Measurements from ENCODE around the gene VTCN1.
"Not testable (repeated sequence)": the region's sequence is repeated elsewhere in the genome, so short reads cannot be mapped to it uniquely, and the experiment has no call there.

Gene VTCN1

DNA sequence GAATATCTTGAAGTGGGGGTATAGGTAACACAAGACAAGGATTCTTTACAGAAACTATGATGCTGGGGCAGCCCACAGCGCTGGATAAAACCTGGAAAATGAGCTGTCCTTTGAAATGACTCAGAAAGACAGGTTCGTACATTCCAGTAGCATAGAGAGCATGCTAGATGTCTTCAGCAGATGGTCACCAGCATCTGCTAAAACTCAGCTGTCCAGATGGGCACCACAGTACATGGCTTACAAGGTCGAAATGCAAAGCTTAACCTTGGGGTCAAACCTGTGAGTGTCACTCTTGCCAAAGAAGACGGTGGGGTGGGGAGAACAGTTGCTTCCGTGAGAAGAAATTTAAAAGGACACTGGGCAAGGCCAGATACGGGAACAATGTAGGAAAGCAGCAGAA lies 47.9 kb downstream of the VTCN1 start:
- DNase-seq, result no peak

DNA sequence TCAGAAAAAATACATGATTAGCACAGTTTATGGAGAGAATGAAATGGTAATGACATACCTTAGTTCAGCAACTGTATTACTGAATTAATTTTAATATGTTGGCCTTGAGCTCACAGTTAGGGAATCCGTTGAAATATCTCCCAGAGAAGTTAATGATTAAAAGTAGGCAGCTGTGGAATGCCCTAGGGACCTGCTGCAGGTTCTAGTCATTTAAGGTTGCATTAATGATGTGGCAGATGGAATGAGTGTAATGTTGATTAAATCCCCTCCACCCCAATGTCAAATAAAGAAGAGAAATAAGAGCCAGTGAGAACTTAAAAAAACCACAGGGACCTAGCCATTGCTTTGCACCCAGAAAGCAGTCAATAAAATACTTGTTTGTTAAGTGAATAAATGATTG lies 48.8 kb downstream of the VTCN1 start:
- no peak for DNase-seq

DNA sequence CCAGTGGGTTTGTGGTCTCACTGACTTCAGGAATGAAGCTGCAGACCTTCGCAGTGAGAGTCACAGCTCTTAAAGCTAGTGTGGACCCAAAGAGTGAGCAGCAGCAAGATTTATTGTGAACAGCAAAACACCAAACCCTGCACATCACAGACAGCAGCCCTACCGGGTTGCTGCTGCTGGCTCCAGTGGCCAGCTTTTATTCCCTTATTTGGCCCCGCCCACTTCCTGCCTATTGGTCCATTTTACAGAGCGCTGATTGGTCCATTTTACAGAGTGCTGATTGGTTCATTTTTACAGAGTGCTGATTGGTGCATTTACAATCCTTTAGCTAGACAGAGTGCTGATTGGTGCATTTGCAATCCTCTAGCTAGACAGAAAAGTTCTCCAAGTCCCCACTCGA lies 59.4 kb downstream of the VTCN1 start:
- DNase-seq, result not testable (repeated sequence)

DNA sequence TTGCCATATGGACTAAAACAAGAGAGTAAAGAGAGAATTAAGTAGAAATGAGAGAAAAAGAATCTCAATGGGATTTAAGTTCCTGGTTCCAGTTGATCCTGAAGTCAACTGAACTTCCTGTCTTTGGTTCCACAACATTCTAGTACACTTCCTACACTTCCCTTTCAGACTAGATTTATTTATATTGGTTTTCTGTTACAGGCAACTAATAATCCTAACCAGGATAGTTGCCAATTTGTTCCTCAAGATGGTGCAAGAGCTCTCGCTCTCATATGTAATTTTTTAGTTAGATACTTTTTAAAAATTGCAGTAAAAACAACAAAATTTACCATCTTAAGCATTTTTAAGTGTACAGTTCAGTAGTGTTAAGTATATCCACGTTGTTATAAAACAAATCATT lies 60.4 kb downstream of the VTCN1 start:
- DNase-seq, result no peak

DNA sequence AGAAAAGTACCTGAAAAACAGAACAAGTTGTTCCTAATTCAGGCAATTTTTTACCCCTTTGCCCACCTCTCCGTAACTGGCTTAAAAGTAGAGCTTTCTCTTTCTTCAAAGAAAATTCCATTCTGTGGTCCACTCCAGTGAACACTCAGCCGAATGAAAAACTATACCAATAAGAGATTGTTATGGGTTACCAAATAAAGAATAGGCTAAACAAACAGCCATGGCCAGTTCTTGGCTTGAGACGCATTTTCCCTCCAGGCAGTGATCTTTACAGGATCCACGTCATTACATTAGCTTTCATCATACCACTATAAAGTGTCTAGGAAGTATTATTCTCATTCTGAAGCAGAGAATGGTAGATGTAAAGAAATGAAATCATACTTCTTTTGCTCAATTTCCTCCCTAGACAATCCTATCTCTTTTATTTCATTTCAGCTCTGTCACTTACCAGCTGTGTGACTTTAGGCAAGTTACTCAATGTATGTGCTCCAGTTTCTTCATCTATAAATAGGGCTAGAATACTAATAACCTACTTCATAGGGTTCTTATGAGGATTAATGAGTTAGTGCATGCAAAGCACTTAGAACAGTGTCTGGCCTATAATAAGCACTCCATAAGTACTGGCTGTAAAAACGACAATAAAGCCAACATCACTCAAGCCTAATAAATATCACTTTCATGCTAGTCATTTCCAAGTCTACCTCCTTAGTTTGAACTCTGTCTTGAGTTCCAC lies 62.7 kb downstream of the VTCN1 start:
- DNase-seq, result no peak

DNA sequence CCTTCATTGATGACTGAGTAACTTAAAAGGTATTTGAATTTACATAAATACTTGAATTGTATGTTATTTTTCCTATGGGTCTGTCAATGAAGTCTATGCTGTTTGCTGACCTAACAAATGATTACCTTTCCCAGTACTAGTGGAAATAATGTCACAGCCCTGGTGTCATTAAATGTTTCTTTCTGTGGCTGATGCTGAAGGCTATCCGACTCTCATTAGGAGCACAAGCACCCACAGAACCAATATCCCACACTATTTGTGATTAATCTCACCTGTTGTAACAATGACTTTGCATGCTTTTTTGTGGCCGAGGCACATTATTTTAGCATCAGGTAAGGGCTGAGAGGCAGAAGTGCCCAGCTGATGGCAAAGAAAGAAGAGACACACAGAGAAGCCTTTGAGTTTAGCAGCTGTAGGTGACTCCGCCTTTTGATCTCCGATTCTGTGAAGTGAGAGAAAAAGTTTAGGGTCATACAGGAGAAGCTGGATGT lies 63.3 kb downstream of the VTCN1 start:
- DNase-seq, result no peak

DNA sequence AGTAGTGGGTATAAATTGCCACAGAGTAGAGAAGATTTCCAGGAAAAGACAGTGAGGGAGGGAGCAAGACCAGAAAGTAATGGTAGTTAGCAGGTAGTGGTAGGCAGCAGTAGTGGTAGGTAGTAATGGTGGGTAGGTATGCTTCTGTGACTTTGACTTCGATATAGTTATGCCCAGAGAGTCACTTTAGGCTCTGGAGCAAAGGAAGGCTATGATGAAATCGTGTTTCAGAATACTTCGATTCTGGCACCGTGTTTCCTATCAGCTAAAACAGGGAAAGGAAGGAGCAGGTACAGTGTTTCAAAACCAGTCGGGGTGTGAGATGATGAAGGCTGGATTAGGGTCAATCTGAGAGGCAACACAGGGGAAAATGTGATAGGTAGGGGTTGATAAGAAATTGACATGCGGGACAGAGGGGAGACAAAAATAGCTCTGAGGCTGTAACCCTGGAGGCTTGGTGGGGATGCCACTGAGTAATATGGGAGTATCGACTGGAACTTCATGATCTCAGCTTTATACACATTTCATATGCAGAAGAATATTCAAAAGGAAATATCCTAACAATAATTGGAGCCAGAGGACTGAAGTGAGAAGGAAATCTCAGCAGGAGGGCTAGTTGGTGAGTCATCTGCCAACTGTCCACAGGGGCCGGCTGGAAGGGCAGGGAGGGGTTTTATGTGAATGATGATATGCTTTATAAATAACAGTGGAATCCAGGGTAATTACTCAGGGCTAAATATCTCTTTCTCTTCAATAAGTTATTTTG lies 64.0 kb downstream of the VTCN1 start:
- DNase-seq, result no peak

DNA sequence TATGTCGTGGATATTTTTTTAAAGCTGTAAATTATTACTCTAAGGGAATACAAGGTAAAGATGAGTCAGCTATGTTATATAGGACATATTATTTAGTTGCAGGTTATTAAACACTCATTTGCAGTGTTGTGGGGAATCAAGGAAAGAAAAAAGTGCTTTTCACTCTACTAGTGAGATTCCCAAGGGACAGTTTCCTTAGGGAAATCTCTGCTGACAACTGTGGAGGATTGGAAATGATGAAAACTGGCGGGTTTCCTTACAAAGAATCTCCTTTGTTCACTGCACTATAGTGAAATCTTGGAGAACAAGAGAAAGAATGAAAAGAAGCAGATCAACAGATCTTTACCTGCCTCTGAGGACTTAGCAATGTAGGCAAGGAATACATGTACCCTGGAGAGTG lies 64.7 kb downstream of the VTCN1 start:
- DNase-seq, result no peak

DNA sequence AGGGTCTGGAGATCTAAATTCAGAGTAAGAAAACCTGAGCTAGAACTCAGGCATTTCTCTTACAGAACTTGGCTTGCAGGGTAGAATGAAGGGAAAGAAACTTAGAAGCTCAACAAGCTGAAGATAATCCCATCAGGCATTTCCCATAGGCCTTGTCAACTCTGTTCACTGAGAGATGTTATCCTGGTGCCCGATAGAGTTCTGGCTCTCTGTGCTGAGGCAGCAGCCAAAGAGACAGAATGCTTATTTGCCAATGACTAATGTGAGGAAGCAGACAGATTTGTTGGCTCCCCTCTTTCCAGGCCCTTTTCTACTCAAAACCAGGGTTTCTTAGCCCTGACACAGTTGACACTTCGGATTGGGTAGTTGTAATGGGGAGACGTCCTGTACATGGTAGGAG lies 66.9 kb downstream of the VTCN1 start:
- DNase-seq, result no peak

DNA sequence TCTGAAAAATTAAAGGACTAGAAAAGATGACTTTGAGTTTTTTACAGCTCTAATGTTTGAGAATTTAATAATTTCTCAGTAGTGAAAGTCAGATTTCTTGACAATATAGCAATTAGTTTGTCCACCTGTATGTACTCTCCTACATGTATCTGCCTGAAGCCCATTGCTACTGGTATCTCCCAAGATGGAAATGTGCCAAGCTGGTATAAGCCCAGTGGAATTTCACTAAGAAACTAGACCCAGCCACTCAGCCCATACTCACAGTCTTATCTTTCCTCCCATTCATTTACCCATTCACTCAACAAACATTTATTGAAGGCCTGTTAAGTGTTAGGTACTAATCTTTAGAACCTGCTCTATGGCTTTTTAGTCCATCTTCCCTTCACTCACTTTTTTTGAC lies 67.6 kb downstream of the VTCN1 start:
- no peak for DNase-seq

DNA sequence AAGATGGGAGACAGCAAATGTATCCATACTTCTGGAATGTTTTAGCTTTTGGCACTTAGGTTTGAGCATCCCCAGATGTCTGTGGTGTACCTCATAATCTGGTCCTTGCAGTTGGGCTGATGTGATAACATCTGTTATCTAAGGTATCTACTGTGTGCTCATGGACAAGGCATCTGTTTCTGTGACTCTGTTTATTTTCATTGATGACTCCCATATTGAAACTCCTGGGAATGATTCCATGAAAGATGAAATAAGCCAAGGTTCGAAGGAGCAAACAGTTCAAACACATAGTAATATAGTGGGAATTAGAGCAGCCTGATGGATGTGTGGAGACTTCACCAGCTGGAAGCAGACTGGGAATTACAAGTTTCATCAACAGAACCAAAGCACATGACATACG lies 68.5 kb downstream of the VTCN1 start:
- no peak for DNase-seq

DNA sequence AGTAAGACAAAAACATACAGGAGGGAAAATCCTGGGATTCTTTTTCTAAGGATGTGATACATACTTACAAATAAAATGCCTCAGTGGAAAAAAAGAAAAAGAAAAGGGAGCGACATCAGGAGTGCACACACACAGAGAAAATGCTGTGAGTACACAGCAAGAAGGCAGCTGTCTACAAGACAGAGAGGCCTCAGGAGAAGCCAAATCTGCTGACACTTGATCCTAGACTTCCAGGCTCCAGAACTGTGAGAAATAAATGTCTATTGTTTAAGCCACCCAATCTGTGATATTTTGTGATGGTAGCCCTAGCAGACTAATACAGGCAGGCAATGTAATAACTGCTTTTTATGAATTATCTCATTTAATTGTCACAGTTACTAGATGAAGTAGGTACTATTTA lies 72.2 kb downstream of the VTCN1 start:
- DNase-seq, result no peak

DNA sequence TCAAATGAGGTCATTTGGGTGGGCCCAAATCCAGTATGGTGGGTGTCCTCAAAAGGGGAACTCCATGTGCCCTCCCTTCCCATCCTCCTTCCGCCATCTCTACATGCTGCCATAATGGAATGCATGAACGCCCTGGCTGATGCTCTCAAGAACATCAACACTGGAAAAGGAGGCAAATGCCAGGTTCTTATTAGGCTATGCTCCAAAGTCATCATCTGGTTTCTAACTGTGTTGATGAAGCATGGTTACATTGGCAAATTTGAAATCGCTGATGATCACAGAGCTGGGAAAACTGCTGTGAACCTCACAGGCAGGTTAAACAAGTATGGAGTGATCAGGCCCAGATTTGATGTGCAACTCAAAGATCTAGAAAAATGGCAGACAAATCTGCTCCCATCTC lies 72.6 kb downstream of the VTCN1 start:
- DNase-seq, result no peak

DNA sequence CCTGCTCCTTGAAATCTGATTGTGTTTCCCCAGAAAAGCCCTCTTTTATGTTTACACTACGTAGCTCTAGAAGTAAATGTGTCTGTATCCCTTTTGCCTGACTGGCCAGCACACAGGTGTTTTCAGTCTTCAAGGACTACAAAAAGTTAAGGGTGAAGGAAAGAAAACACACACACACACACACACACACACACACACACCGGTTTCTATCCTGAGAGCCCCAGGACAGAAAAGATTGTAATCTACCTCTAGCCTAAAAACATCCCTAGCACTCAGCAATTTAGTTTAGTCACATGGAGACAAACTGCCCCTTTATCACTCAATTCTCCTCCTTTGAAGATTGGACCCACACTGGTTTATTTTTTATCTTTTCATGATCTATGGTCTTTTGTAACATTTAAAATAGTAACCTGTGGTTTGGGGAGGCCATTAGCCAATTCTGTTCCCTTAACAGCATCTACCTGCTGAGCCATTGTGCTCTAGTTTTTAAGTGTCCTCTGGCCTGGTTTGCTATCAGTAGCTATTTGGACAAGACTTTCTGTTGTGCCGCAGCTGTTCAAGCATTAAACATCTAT lies 73.4 kb downstream of the VTCN1 start:
- DNase-seq, result no peak

DNA sequence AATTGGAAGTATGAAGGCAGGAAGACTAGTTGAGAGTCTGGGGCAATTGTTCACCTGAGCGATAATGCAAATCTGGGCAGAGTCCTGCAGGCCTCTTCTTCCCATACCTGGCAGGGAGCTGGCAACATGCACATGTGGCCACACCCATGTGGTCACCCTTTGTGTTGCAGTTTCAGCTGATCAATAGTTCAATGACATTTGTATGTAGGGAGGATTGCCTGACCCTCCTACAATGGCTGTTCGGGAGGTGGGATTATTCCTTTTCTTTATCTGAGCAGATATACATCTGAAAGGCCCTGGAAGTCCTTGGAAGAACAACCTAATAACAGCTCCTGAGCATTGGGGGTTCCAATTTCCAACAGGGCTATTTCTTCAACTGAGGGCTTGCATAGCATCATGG lies 74.0 kb downstream of the VTCN1 start:
- no peak for DNase-seq

DNA sequence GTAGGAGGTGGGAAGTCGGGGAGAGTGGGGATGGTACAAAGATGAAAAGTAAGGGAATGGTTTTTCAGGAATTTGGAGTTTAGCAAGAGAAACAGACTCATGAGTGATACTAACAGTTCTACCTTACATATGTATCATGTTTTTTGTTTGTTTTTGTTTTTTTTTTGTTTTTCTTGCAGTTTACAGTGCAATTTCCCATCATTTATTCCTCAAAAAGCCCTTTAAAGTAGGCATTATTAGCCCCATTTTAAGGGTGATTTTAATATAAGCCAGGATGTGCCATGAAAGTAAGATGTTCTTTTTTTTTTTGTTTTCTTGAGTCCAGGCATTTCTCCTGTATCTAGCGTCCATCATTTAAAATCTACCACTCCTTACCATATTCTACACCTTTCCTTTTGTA lies 75.4 kb downstream of the VTCN1 start:
- no peak for DNase-seq

DNA sequence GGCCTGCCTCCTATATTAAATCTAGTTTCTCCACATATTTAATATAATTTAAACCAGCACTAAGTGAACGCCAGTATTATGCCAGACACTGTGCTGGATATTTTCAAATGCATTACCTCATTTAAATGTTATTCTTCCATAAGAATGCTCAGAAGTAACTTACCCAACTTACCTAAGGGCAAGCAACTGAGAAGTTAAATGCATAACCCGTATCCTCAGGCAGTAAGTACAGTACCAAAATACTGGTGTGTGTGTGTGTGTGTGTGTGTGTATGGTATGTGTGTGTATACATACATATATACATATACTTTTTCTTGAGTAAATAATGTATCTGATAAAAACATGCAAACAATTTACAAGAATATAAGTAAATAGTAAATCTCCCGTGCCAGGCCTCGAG lies 80.2 kb downstream of the VTCN1 start:
- DNase-seq, result no peak

DNA sequence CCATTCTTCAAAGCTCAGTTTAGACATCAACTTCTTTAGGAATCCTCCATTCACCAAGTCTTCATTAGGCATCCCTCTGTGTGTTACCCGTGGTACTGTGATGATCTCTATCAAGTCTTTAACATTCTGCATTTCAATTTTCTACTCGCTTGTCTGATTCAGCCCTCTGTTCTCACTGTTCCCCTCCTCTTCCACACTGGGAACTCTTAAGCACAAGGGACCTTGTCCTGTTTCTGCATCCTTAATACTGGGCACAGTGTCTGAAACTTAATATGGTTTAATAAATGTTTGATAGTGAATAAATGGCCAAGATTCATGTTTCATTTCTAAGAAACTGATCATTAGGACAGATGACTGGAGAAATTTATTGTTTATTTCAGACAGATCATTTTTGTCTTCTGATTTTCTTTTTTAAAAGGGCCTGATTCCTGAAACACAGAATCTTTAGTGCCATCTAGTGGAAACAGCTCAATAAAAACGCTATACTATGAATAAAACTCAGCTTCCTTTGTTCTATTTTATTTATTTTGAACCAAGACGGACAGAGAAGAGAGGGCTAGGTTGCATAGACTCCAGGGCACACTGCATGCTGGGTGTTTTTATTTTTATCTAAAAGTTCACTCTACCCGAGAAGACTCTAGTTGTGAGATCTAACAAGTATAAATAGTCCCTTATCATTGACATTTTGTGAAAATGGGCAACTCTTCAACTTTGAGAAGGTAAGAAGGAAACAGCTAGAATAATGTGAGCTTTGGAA lies 82.2 kb downstream of the VTCN1 start:
- no peak for DNase-seq

DNA sequence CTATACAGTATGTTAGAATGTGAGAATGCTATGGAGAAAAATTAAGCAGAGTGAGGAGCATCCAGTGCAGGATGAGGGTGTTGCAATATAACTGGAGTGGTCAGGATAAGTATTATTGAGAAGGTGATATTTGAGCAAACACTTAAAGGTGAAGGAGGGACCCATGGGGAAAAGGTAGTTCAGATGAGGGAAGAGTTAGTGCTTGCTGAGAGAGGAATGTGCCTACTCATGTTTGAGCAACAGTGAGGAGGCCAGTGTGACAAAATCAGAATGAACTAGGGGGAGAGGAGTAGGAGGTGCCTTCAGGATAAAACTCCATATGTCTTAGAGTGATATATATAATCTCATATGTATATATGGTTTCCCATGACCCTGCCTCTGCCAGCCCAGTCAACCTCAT lies 82.9 kb downstream of the VTCN1 start:
- DNase-seq, result no peak

DNA sequence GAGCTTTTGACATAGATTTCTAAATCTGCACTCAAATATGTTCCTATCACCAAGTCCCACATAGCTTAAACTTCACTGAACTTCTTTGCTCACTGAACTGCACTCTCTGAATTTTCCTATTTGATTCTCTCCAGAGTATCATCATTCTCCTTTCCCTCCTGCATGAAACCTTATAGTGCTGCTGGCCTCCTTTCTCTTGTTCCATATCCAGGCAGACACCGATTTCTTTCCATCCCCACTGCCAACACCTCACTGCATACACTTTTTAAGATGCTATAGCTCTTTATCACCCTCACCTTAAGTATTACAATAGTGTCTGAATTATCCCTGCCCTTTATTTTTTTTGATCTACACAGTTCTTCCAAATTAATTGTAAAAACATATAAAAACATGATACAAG lies 86.1 kb downstream of the VTCN1 start:
- DNase-seq, result no peak

DNA sequence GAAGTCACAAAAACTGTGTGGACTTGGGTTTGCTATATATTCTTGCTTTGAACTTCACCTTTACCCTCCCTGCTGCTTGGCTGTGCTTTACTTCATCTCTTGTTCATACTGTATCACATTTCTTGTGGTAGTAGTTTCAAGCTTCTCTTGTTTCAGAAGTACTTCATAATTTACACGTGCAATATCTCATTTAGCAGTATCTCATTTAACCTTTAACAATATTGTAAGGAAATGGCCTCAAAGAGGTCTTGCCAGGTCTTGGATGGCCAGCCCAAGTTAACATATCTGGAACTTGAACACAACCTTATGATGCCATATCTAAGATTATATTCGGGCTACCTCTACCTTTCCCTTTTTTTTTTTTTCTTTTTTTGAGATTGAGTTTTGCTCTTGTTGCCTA lies 87.5 kb downstream of the VTCN1 start:
- DNase-seq, result no peak

DNA sequence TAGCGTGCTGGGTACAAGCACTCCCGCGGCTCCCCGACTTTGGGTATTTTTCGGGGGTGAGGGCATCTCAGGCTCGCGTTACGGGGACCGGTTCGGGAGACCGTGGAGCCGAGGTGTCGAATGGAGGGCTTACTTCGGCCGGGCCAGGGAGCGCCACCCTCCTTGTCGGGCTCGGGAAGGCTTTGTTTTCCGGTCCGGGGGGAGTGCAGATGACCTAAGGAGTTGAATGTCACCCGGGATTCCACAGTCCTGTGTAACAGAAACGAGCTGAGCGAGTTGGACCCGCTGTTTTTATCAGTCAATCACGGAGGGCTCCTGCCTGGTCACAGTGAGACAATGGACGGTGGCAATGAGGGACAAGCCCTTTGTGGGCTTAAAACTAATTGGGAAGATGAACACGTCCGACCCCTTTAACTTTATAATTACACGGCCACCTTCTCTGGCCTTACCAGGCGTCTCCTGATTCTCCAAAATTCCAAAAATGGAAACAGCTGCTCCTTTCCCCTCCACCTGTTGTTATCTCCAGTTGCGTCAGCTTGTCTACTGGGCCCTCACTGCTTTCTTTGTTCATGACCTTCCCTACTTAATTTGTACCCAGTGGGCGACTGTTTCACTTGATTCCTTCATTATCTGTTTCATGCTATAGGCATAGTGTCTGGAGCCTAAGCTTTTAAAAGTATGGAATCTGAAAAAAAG lies 88.2 kb downstream of the VTCN1 start:
- no peak for DNase-seq
